Uterus (tissue), 4 donors: ENCODE results near the gene CBX8. TPM values are rescaled to one million over a fixed set of nuclear protein-coding genes. Genes with fewer than 3 reads are reported as not detected.
"Not testable (repeated sequence)": the region's sequence is repeated elsewhere in the genome, so short reads cannot be mapped to it uniquely, and the experiment has no call there.

Experiments used
- DNase-seq, 2 donors: peaks; one replicate each; pipeline ENCODE4 v3.0.0-alpha.2; 2019 to 2020
- H3K27ac ChIP-seq, 2 donors: fragments of 200-600 bp; sonication (generic); 1 replicate in 1 of 2; 2 replicates in 1 of 2; pipeline ENCODE4 v1.5.1; 2016 to 2018
- H3K27me3 ChIP-seq, 2 donors: fragments of 200-600 bp; sonication (generic); one replicate each; pipeline ENCODE4 v1.5.1; 2018 to 2019; ENCODE audit warnings: control low read depth in 1 of 2
- H3K36me3 ChIP-seq, 2 donors: fragments of 200-600 bp; sonication (generic); one replicate each; pipeline ENCODE4 v1.5.1; 2019; ENCODE audit warnings: control low read depth in 1 of 2
- H3K4me1 ChIP-seq, 2 donors: fragments of 200-600 bp; sonication (generic); one replicate each; pipeline ENCODE4 v1.5.1; 2018 to 2019; ENCODE audit warnings: control low read depth in 1 of 2
- H3K4me3 ChIP-seq, 2 donors: fragments of 200-600 bp; sonication (generic); 1 replicate in 1 of 2; 2 replicates in 1 of 2; pipeline ENCODE4 v1.5.1; 2018 to 2019; ENCODE audit warnings: mild to moderate bottlenecking in 1 of 2
- H3K9me3 ChIP-seq, 2 donors: fragments of 200-600 bp; sonication (generic); one replicate each; pipeline ENCODE4 v1.5.1; 2019; ENCODE audit warnings: control low read depth in 1 of 2
- CTCF ChIP-seq, 4 experiments: fragments of 200-600 bp in 2 of 4; fragments of 450-650 bp in 2 of 4; sonication (generic) in 2 of 4; IDR thresholded peaks; one replicate each; pipeline ENCODE4 v1.5.1; 2016 to 2019; ENCODE audit warnings: antibody characterized with exemption in 4 of 4, mild to moderate bottlenecking in 2 of 4, moderate library complexity in 1 of 4
- POLR2A ChIP-seq, 2 donors: fragments of 450-650 bp; IDR thresholded peaks; one replicate each; pipeline ENCODE4 v1.6.1; 2016; ENCODE audit warnings: antibody characterized with exemption in 2 of 2, mild to moderate bottlenecking in 1 of 2, moderate library complexity in 1 of 2
- intact Hi-C: fragments of 100-400 bp; cut with DNase I; formaldehyde crosslinking; loops from one replicate; pipeline ENCODE4 v1.15.1; 2023; ENCODE audit warnings: low total_unique reads
- total RNA-seq, 4 donors: library from RNA; depleted of rRNA in 3 of 4; stranded (reverse); fragments of >200 nt in 3 of 4; gene quantifications; one replicate each; pipeline versions ENCODE4 v1.1.0 to v1.2.4, GENCODE V29; 2014 to 2023
- donor health status: DM: yes; HTN: yes; CAD: no.

The CBX8 gene
- total RNA-seq, 4 donors from 2014 or later, result 1.8 to 10.7 (median 2.6) TPM; not detected in 1

- Histone ChIP-seq H3K4me1 (peaks cover 0 to 10% of the 10 kb centered on the region in 2 donors), H3K27ac (no peak overlapping the region), H3K27me3 (peaks cover 0 to 20% of the 10 kb centered on the region in 2 donors), H3K36me3 (no peaks in the 10 kb centered on the region), H3K9me3 (no peaks in the 10 kb centered on the region), H3K4me3 (no peak overlapping the region)
- TF ChIP-seq POLR2A (IDR thresholded peaks at IDR 0.05) (no peak), CTCF (IDR thresholded peaks at IDR 0.05) (no peak)
- no peak for DNase-seq
- intact Hi-C loops, result no loop called here
Measured at GRCh38 chr17:79775632-79776031, 21.2 kb downstream of the CBX8 start.

GRCh38 chr17:79774561-79774975 lies 22.3 kb downstream of the CBX8 start:
- Histone ChIP-seq H3K27ac (no peak overlapping the region), H3K4me3 (no peak overlapping the region), H3K4me1 (peaks cover 0 to 10% of the 10 kb centered on the region in 2 donors), H3K9me3 (no peaks in the 10 kb centered on the region), H3K27me3 (peaks cover 0 to 20% of the 10 kb centered on the region in 2 donors), H3K36me3 (no peaks in the 10 kb centered on the region)
- intact Hi-C loops, result no loop called here
- no peak for DNase-seq
- no peak for TF ChIP-seq CTCF (IDR thresholded peaks at IDR 0.05)
- no peak for TF ChIP-seq POLR2A (IDR thresholded peaks at IDR 0.05)

GRCh38 chr17:79772726-79773125 lies 24.2 kb downstream of the CBX8 start:
- DNase-seq, H3K36me3 ChIP-seq, H3K27ac ChIP-seq, intact Hi-C loops, H3K4me1 ChIP-seq, H3K9me3 ChIP-seq, H3K4me3 ChIP-seq: not testable (repeated sequence)
- H3K27me3 ChIP-seq, result peaks cover 0 to 20% of the 10 kb centered on the region in 2 donors

- Histone ChIP-seq H3K4me1 (no peaks in the 10 kb centered on the region), H3K27me3 (peaks cover 0 to 17% of the 10 kb centered on the region in 2 donors), H3K27ac (no peak overlapping the region), H3K36me3 (no peaks in the 10 kb centered on the region), H3K4me3 (no peak overlapping the region), H3K9me3 (no peaks in the 10 kb centered on the region)
- no peak for DNase-seq
- intact Hi-C loops, result no loop called here
- TF ChIP-seq CTCF (IDR thresholded peaks at IDR 0.05) (no peak), POLR2A (IDR thresholded peaks at IDR 0.05) (no peak)
Measured at GRCh38 chr17:79771276-79771675, 25.6 kb downstream of the CBX8 start.

- no peaks in the 10 kb centered on the region for H3K4me1 ChIP-seq
- H3K9me3 ChIP-seq, result no peaks in the 10 kb centered on the region
- no peak overlapping the region for H3K27ac ChIP-seq
- intact Hi-C loops, result no loop called here
- no peaks in the 10 kb centered on the region for H3K36me3 ChIP-seq
- no peak for DNase-seq
- peaks cover 0 to 4% of the 10 kb centered on the region in 2 donors for H3K27me3 ChIP-seq
- TF ChIP-seq CTCF (IDR thresholded peaks at IDR 0.05), result no peak
- no peak for TF ChIP-seq POLR2A (IDR thresholded peaks at IDR 0.05)
- no peak overlapping the region for H3K4me3 ChIP-seq
Measured at GRCh38 chr17:79769570-79770506, 27.0 kb downstream of the CBX8 start.
